HG03159 (cell line): ENCODE data around the gene TSPAN9.

ENCODE experiments used
- ATAC-seq: cut with Tn5 transposase; IDR thresholded peaks from one replicate; pipeline ENCODE4 v1.9.1; 2021; ENCODE audit warnings: mild to moderate bottlenecking, moderate library complexity; ENCODE audit not compliant: unreplicated experiment

The TSPAN9 gene

GRCh38 chr12:3288690-3289089 lies 211.5 kb downstream of the TSPAN9 start:
- no peak for ATAC-seq

- no peak for ATAC-seq
Measured at GRCh38 chr12:3289702-3290101, 212.5 kb downstream of the TSPAN9 start.

GRCh38 chr12:3291939-3292338 lies 214.8 kb downstream of the TSPAN9 start:
- no peak for ATAC-seq

DNA sequence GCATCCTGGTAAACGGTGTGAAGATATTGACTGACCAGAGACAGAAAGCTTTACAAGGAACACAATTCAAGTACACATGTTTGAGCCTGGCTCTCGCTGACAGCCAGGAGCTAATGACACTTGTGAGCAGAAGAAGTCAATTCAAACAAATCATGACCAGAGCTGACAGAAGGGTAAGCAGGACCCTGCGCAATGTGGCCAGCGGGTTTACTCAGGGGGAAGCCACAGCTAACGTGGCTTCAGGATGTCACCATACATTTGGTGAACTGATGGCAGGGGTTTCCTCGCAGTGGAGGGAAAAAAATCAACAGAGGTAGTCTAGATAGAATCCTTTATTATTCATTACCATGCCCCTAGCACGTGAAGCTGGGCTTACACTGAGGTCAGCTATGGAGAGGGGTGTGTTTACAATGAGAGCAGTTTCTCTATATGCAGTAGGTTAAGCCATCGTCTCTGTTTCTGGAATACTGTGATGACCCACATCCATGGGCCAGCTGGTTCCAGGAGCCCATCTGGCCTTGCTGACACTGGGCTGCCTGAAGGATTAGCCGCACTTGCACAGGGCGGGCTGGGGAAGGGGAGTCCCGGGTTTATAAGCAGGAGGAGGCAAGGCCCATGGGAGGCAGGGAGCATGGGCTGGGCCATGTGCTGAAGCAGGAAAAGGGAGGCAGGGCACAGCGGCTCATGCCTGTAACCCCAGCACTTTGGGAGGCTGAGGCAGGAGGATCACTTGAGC lies 215.7 kb downstream of the TSPAN9 start:
- ATAC-seq, result no peak

- ATAC-seq, result no peak
Measured at GRCh38 chr12:3293446-3294161, 216.4 kb downstream of the TSPAN9 start.

DNA sequence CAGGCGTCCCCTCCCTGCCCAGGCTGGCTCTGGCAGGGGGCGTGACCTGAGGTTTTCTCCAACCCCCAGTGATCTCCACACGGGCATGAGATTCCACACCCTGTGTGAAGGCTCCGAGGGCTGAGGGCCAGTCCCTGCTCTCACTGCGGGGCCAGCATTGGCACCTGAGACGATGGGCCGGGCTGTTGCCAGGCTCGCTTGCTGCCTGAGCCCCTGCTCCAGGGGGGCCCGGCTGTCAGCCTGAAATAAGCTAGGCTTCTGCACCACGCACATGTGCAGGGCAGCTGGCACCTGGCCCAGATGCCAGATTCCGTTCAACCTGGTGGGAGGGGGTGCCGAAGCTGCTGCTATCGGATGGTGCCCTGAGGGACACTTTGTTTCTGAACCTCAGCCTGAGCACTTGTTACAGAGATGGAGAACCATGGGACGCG lies 217.3 kb downstream of the TSPAN9 start:
- no peak for ATAC-seq

DNA sequence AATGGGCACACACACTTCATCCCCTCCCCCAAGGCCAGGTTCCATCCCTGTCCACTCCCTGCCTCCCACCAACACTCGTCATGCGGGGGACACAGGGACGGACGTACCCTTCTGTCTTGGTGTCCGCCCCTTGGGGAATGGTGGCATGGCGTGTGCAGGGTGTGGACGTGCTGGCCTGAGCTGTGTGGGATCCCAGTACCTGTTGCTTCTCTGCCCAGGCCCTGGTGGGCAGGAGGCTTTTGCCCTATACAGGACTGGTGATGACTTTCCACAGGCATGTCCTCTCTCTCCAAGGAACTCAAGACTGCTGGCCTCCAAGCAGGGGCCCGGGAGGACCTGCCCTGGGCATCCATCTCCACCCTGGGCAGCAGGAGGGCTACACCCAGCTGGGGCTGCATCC lies 218.0 kb downstream of the TSPAN9 start:
- no peak for ATAC-seq

DNA sequence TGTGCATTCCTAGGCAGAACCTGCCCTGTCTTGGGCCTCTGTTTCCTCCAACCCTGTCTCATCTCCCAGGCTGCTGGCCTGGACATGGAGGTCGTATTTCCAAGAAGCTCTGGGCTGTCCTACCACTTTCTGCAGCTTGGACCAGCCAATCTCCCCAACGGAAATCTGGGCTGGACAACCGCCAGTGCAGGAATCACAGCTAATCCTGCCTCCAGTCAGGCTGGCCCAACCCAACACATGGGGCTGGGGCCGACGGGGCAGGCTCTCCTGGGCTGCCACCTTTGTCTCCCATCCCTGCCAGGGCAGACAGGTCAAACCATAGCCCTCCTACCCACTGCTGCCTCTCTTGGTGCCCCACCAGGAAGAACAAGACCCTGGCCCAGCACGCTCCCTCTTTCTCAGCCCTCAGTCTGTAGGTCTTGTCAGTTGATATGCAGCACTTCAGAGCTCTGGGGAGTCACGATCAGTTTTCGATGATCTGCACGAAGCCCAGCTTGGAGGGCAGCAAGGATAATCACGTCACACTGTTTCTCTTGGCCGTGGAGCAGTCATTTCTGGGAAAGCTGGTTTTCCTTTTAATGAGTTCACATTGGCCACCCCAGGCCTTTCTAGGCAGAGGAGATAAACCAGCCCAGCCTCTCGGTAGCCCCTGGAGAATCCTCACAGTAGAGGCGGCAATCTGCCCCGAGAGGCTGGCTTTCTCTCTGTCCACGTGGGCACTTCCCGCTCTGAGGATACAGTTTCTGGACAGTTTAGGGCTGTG lies 218.6 kb downstream of the TSPAN9 start:
- no peak for ATAC-seq

GRCh38 chr12:3296409-3296701 lies 219.2 kb downstream of the TSPAN9 start:
- no peak for ATAC-seq

DNA sequence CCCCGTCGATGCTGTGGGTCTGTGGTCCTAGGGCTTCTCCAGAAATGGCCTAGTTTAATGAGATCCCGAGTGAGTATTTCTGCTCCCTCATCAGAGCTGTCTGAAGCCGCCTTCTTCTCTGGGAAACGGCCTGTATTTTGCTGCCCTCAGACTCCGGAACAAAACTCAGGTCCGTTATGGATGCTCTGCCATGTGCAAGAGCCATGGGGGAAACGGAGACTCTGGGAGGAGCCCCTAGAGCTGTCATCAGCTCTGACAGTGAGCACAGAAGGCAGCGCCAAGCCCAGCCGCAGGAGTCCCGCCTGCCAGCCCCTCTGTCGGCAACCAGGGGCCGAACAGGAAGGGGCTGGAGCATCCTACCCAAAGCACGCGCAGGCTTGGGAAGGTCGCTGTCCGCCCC lies 221.4 kb downstream of the TSPAN9 start:
- ATAC-seq, result no peak

GRCh38 chr12:3299929-3300832 lies 223.0 kb downstream of the TSPAN9 start:
- ATAC-seq, result no peak

GRCh38 chr12:3300833-3301401 lies 223.7 kb downstream of the TSPAN9 start:
- no peak for ATAC-seq

DNA sequence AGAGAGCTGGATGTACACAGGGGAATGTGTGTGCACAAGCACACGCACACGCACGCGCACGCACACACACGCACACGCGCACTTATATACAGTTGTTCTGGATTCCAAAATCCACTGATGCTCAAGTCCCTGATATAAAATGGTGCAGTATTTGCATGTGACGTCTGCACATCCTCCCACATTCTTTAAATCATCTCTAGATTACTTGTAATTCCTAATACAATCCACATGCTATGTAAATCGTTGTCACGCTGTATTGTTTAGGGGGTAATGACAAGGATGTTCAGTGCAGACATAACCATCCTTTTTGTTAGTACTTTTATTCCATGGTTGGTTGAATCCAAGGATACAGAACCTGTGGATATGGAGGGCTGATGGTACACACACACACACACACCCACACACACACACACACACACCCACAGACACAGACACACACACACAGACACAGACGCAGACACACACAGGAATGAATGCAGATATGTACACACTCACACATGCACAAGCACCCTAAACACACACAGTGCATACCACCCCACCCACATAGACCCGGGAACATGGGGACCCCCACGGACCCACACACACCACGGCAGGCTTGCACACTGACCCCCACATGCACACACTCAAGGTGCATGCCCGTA lies 225.3 kb downstream of the TSPAN9 start:
- ATAC-seq, result no peak

- ATAC-seq, result no peak
Measured at GRCh38 chr12:3303410-3304136, 226.4 kb downstream of the TSPAN9 start.

- ATAC-seq, result no peak
Measured at GRCh38 chr12:3304436-3305165, 227.4 kb downstream of the TSPAN9 start.

GRCh38 chr12:3305464-3305863 lies 228.3 kb downstream of the TSPAN9 start:
- no peak for ATAC-seq

- ATAC-seq, result no peak
Measured at GRCh38 chr12:3305904-3306619, 228.9 kb downstream of the TSPAN9 start.

DNA sequence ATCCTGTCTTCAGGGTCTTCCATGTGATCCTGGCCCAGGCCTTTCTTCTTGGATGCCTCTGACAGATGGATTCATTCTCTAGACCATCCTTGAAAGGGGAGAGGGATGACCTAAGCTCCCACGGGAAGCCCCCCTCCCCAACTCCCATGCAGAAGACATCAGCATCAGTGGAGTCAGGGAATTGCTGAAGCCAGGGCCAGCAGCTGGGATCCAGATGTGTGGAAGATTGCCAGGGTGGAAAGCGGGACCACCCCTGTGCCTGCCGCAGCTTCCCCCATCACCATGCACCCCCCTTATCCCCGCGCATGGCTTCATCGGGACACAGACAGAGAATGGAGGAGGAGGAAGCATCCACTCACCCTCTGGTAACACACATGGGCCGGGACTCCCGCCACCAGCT lies 230.2 kb downstream of the TSPAN9 start:
- ATAC-seq, result no peak
